Activated CD8-positive, alpha-beta T cell treated with anti-CD3 and anti-CD28 coated beads, Interleukin-2, amount 10 ng/mL, durations not matched to agents 7 days and 5 days (primary cell): ENCODE measurements around the gene PKP4. TPM values are rescaled to one million over a fixed set of nuclear protein-coding genes. Genes with fewer than 3 reads are reported as not detected.
A peak's percentile ranks its signal among the peaks of the same experiment; 100 is the strongest.
"Not testable (repeated sequence)": the region's sequence is repeated elsewhere in the genome, so short reads cannot be mapped to it uniquely, and the experiment has no call there.

Experiments used
- ATAC-seq: fragments of 150-1000 bp; cut with Tn5 transposase; one replicate; pipeline ENCODE4 v1.10.0; 2021; ENCODE audit warnings: moderate library complexity
- CTCF ChIA-PET: fragments of 350-600 bp; sonication (Branson Sonifier 250); formaldehyde crosslinking; loops from one replicate; lab custom pipeline; 2021; ENCODE audit warnings: antibody characterized with exemption; lab: Charles Lee
- POLR2A ChIA-PET: fragments of 350-600 bp; sonication (Branson Sonifier 250); formaldehyde crosslinking; loops from one replicate; lab custom pipeline; 2021; ENCODE audit warnings: antibody characterized with exemption; lab: Charles Lee
- DNase-seq: peaks from one replicate; pipeline ENCODE4 v3.0.0-alpha.2; 2020
- H3K27ac Mint-ChIP-seq: one replicate; pipeline ENCODE4 v1.8.0; 2021; ENCODE audit warnings: mild to moderate bottlenecking, mixed read lengths
- H3K27me3 Mint-ChIP-seq: one replicate; pipeline ENCODE4 v1.8.0; 2021; ENCODE audit warnings: low read depth, mixed read lengths
- H3K36me3 Mint-ChIP-seq: one replicate; pipeline ENCODE4 v1.8.0; 2021; ENCODE audit warnings: low read depth, mixed read lengths
- H3K4me1 Mint-ChIP-seq: one replicate; pipeline ENCODE4 v1.8.0; 2021; ENCODE audit warnings: low read depth, mixed read lengths
- H3K4me3 Mint-ChIP-seq: one replicate; pipeline ENCODE4 v1.8.0; 2021; ENCODE audit warnings: mild to moderate bottlenecking, mixed read lengths
- H3K9me3 Mint-ChIP-seq: one replicate; pipeline ENCODE4 v1.8.0; 2022; ENCODE audit warnings: mixed read lengths; ENCODE audit not compliant: insufficient read depth
- total RNA-seq, 2 experiments: library from RNA; stranded (reverse); gene quantifications; one replicate each; pipeline ENCODE4 v1.2.3, GENCODE V29; 2021

Gene PKP4
- total RNA-seq, 2 experiments from 2014 or later, result 32.9 to 35.8 TPM

- ChIA-PET POLR2A (no interaction called here), CTCF (no interaction called here)
Observed at GRCh38 chr2:158473719-158474392, 17.1 kb downstream of the PKP4 start.

GRCh38 chr2:158474526-158475011, 17.8 kb downstream of the PKP4 start:
- DNase-seq, CTCF ChIA-PET, H3K27me3 Mint-ChIP-seq, H3K27ac Mint-ChIP-seq, H3K9me3 Mint-ChIP-seq, H3K4me3 Mint-ChIP-seq, ATAC-seq: not testable (repeated sequence)
- H3K36me3 Mint-ChIP-seq, result peaks cover 11% of the 10 kb centered on the region
- H3K4me1 Mint-ChIP-seq, result peaks cover 15% of the 10 kb centered on the region
- POLR2A ChIA-PET, result interaction anchor here (0.6 kb wide), 1 partner anchor 35 kb away, joined by 3 read pairs; no protein-coding TSS in a partner anchor

More at GRCh38 chr2:158473719-158474392, 17.1 kb downstream of the PKP4 start:
- no peaks in the 10 kb centered on the region for H3K9me3 Mint-ChIP-seq
- no peak for DNase-seq
- peaks cover 15% of the 10 kb centered on the region for H3K4me1 Mint-ChIP-seq
- H3K27me3 Mint-ChIP-seq, result no peaks in the 10 kb centered on the region
- peaks cover 14% of the 10 kb centered on the region for H3K36me3 Mint-ChIP-seq
- ATAC-seq, result no peak
- no peak overlapping the region for H3K27ac Mint-ChIP-seq
- H3K4me3 Mint-ChIP-seq, result no peak overlapping the region

- POLR2A ChIA-PET, result interaction anchor here (0.5 kb wide), 1 partner anchor 18 kb away, joined by 3 read pairs; no protein-coding TSS in a partner anchor
- DNase-seq (no peak), ATAC-seq (peak; percentile 51)
- no peaks in the 10 kb centered on the region for H3K27me3 Mint-ChIP-seq
- CTCF ChIA-PET, result interaction anchor here (1.2 kb wide), 2 partner anchors 9 to 19 kb away, joined by 3 to 5 read pairs; no protein-coding TSS in a partner anchor
- no peaks in the 10 kb centered on the region for H3K9me3 Mint-ChIP-seq
- H3K27ac Mint-ChIP-seq, result peak overlapping the region; percentile 60
- no peak overlapping the region for H3K4me3 Mint-ChIP-seq
- H3K4me1 Mint-ChIP-seq, result peaks cover 15% of the 10 kb centered on the region
- no peaks in the 10 kb centered on the region for H3K36me3 Mint-ChIP-seq
Observed at GRCh38 chr2:158477202-158477601, 20.4 kb downstream of the PKP4 start.

- DNase-seq (no peak), ATAC-seq (no peak)
- CTCF ChIA-PET, result interaction anchor here (1.2 kb wide), 1 partner anchor 20 kb away, joined by 5 read pairs; no protein-coding TSS in a partner anchor
- no peak overlapping the region for H3K27ac Mint-ChIP-seq
- no peaks in the 10 kb centered on the region for H3K27me3 Mint-ChIP-seq
- no peaks in the 10 kb centered on the region for H3K36me3 Mint-ChIP-seq
- peaks cover 15% of the 10 kb centered on the region for H3K4me1 Mint-ChIP-seq
- POLR2A ChIA-PET, result interaction anchor here (0.6 kb wide), 1 partner anchor 16 kb away, joined by 5 read pairs; no protein-coding TSS in a partner anchor
- H3K9me3 Mint-ChIP-seq, result no peaks in the 10 kb centered on the region
- H3K4me3 Mint-ChIP-seq, result no peak overlapping the region
Observed at GRCh38 chr2:158478237-158478636, 21.5 kb downstream of the PKP4 start.

- POLR2A ChIA-PET, result no interaction called here
- no peak overlapping the region for H3K27ac Mint-ChIP-seq
Observed at GRCh38 chr2:158478816-158479215, 22.1 kb downstream of the PKP4 start.

GRCh38 chr2:158481116-158481515, 24.4 kb downstream of the PKP4 start:
- H3K27me3 Mint-ChIP-seq, result no peaks in the 10 kb centered on the region
- DNase-seq (no peak), ATAC-seq (no peak)
- ChIA-PET POLR2A (no interaction called here), CTCF (interaction anchor here (1.3 to 1.5 kb wide), 2 partner anchors 24 to 264 kb away, joined by 3 read pairs; partner anchors contain the start of genes CCDC148 and PKP4)
- no peak overlapping the region for H3K4me3 Mint-ChIP-seq
- peaks cover 18% of the 10 kb centered on the region for H3K4me1 Mint-ChIP-seq
- H3K27ac Mint-ChIP-seq, result no peak overlapping the region
- H3K9me3 Mint-ChIP-seq, result no peaks in the 10 kb centered on the region
- no peaks in the 10 kb centered on the region for H3K36me3 Mint-ChIP-seq

More at GRCh38 chr2:158478816-158479215, 22.1 kb downstream of the PKP4 start:
- H3K36me3 Mint-ChIP-seq, result no peaks in the 10 kb centered on the region
- H3K4me3 Mint-ChIP-seq, result no peak overlapping the region
- CTCF ChIA-PET, result no interaction called here
- DNase-seq (no peak), ATAC-seq (no peak)
- no peaks in the 10 kb centered on the region for H3K9me3 Mint-ChIP-seq
- H3K4me1 Mint-ChIP-seq, result peaks cover 15% of the 10 kb centered on the region
- H3K27me3 Mint-ChIP-seq, result no peaks in the 10 kb centered on the region

- CTCF ChIA-PET, result no interaction called here
- Mint-ChIP-seq H3K36me3 (no peaks in the 10 kb centered on the region), H3K4me3 (no peak overlapping the region), H3K27ac (no peak overlapping the region), H3K27me3 (no peaks in the 10 kb centered on the region), H3K4me1 (peaks cover 10% of the 10 kb centered on the region), H3K9me3 (no peaks in the 10 kb centered on the region)
- ATAC-seq (no peak), DNase-seq (no peak)
- POLR2A ChIA-PET, result no interaction called here
Observed at GRCh38 chr2:158482594-158482993, 25.8 kb downstream of the PKP4 start.

- Mint-ChIP-seq H3K27me3 (no peaks in the 10 kb centered on the region), H3K4me3 (no peak overlapping the region), H3K36me3 (no peaks in the 10 kb centered on the region), H3K4me1 (peaks cover 8% of the 10 kb centered on the region), H3K27ac (no peak overlapping the region), H3K9me3 (no peaks in the 10 kb centered on the region)
- DNase-seq, result no peak
- ChIA-PET POLR2A (no interaction called here), CTCF (no interaction called here)
- no peak for ATAC-seq
Observed at GRCh38 chr2:158484892-158485556, 28.3 kb downstream of the PKP4 start.

- H3K36me3 Mint-ChIP-seq, result no peaks in the 10 kb centered on the region
- ATAC-seq (no peak), DNase-seq (no peak)
- peaks cover 8% of the 10 kb centered on the region for H3K4me1 Mint-ChIP-seq
- no peak overlapping the region for H3K27ac Mint-ChIP-seq
- POLR2A ChIA-PET, result no interaction called here
- no peaks in the 10 kb centered on the region for H3K27me3 Mint-ChIP-seq
- CTCF ChIA-PET, result interaction anchor here (0.8 kb wide), 1 partner anchor 37 kb away, joined by 3 read pairs; no protein-coding TSS in a partner anchor
- no peak overlapping the region for H3K4me3 Mint-ChIP-seq
- no peaks in the 10 kb centered on the region for H3K9me3 Mint-ChIP-seq
Observed at GRCh38 chr2:158486150-158486969, 29.6 kb downstream of the PKP4 start.

- Mint-ChIP-seq H3K4me3 (no peak overlapping the region), H3K9me3 (no peaks in the 10 kb centered on the region), H3K27ac (no peak overlapping the region), H3K36me3 (no peaks in the 10 kb centered on the region), H3K4me1 (peaks cover 8% of the 10 kb centered on the region), H3K27me3 (no peaks in the 10 kb centered on the region)
- CTCF ChIA-PET, result no interaction called here
- POLR2A ChIA-PET, result no interaction called here
- ATAC-seq, result no peak
- no peak for DNase-seq
Observed at GRCh38 chr2:158486970-158487325, 30.2 kb downstream of the PKP4 start.

GRCh38 chr2:158487419-158487818, 30.7 kb downstream of the PKP4 start:
- H3K4me1 Mint-ChIP-seq, result peaks cover 8% of the 10 kb centered on the region
- H3K27me3 Mint-ChIP-seq, result no peaks in the 10 kb centered on the region
- DNase-seq (no peak), ATAC-seq (no peak)
- H3K4me3 Mint-ChIP-seq, result no peak overlapping the region
- no peaks in the 10 kb centered on the region for H3K9me3 Mint-ChIP-seq
- H3K36me3 Mint-ChIP-seq, result no peaks in the 10 kb centered on the region
- ChIA-PET POLR2A (no interaction called here), CTCF (no interaction called here)
- H3K27ac Mint-ChIP-seq, result no peak overlapping the region
